Putamen (tissue), 1 donor: ENCODE data around the gene TNFRSF21.
"Not testable (repeated sequence)": the region's sequence is repeated elsewhere in the genome, so short reads cannot be mapped to it uniquely, and the experiment has no call there.

Experiments
- DNase-seq: peaks from one replicate; pipeline ENCODE4 v3.0.0-alpha.2; 2016; ENCODE audit warnings: low spot score

The TNFRSF21 gene

GRCh38 chr6:47288267-47289090 lies 21.2 kb downstream of the TNFRSF21 start:
- DNase-seq, result no peak

DNA sequence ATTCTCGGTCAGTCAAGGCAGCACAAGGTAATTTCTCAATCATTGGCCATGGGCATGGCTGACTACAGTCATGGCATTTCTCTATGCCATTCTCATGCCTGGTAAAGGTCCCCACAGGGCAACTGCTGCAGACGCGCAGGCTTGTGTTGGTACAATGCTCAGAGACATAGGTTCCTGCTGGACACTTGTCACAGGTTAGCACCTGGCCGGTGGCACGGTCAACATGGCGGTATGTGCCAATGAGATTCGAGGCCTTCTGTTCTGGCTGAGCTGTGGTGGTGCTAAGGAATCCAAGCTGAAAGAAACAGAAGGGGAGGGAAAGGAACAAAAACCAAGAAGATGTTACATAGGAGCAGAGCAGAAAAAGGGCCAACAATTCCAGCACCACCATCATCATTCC lies 23.4 kb downstream of the TNFRSF21 start:
- no peak for DNase-seq

DNA sequence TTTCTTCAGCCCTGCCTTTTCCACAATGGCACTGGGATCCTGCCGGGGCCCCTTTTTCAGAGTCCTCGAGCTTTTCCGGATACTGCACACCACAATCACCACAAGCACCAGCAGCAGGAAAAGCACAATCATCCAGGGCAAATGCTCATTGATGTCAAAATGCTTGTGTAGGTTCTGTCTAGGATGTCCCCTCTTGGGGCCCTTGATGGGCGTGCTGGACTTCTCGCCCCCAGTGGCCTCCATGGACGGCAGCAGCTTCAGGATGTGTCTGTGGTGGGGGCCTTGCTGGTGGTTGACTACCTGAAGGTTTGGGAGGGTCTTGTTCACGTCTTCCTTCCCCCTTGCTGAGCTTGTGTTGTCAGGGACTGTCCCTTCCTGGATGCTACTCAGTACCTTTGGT lies 25.7 kb downstream of the TNFRSF21 start:
- no peak for DNase-seq

GRCh38 chr6:47278545-47278944 lies 31.2 kb downstream of the TNFRSF21 start:
- no peak for DNase-seq

DNA sequence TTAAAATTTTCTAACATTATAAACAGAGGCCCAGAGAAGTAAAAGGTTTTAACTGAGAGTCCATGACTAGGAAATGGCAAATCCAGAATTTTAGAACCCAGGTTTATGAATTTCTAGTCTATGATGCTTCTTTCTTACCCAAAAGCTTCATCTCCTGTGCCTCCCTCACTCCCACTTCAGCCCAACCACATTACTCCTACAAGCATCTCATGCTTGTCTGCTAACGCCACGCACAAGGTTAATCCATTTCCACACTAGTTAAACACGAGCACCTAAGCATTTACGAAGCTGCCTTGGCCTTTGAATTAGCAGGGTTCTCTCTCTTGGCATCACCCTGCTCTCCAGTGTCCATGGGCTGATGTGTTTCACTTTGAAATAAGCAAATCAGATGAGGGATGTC lies 32.0 kb downstream of the TNFRSF21 start:
- peak; percentile 9 for DNase-seq

DNA sequence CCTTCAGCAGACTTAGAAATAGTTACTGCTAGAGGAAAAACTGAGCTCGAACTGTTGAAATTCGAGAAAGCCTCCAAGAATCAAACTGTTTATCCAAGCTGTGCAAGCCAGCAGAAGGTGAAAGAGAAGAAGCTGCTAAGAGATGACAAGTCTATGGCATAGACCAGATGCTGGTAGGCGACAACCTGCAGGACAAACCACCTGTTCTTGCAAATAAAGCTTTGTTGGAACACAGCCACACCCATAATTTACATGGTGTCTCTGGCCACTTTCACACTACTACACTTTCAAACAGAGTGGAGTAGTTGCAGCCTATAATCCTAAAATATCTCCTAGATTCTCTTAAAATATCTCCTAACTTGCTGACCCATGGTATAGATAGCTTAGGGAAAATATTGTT lies 33.3 kb downstream of the TNFRSF21 start:
- no peak for DNase-seq

DNA sequence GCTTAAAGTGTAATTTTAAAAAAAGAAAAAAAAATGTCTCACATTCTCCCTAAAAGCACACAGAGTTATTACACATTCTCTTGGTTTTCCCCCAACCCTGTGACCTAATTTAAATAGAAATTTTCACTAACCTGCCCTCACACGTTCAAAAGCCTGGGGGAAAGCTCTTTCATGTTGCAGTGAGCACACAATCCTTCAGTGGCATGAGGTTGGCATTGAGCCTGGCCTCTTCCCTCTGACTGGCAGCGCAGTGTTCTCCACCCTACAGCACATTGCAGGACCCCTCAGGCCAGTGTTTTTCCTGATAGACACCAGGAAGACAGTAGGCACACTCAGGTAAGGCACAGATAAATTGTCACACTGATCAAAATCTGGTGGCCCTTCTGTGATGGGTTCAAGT lies 34.1 kb downstream of the TNFRSF21 start:
- no peak for DNase-seq

GRCh38 chr6:47275132-47275531 lies 34.6 kb downstream of the TNFRSF21 start:
- not testable (repeated sequence) for DNase-seq

- DNase-seq, result no peak
Measured at GRCh38 chr6:47268572-47269187, 41.0 kb downstream of the TNFRSF21 start.

GRCh38 chr6:47267301-47267700 lies 42.4 kb downstream of the TNFRSF21 start:
- no peak for DNase-seq

- no peak for DNase-seq
Measured at GRCh38 chr6:47265971-47266370, 43.7 kb downstream of the TNFRSF21 start.

DNA sequence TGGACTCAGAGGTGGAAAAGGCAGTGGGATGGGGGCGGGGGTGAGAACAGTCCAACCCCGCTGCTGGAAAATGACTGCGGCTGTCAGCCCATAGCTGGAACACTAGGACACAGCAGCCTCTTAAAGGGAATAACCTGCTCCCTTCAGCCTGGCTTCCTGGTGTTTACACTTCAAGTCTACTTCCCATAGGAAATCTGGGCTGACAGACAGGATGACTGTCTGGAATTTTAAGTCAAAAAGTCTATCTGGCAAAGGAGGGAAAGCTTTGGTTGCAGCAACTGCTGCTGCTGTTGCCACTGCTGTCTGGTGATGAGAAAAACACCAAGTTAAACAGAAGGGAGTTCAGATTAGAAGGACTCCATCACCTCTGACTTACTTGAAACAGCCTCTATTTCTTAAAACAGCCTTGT lies 44.9 kb downstream of the TNFRSF21 start:
- no peak for DNase-seq

DNA sequence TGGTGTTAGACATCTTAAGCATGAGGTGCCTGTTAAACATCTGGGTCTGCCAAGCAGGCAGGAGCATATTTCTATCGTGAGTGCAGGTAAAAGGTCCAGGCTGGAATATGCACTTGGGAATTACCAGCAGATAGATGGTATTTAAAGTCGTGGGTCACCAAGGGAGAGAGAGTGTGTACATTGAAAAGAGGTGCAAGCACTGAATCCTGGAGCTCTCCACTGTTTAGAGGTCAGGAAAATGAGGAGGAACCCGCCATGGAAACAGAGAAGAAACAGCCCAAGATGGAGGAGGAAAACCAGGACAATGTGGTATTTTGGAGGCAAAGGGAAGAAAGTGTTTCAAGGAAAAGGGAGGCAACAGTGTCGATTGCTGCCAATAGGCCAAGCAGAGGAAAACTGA lies 46.4 kb downstream of the TNFRSF21 start:
- no peak for DNase-seq

GRCh38 chr6:47262231-47262630 lies 47.5 kb downstream of the TNFRSF21 start:
- no peak for DNase-seq

DNA sequence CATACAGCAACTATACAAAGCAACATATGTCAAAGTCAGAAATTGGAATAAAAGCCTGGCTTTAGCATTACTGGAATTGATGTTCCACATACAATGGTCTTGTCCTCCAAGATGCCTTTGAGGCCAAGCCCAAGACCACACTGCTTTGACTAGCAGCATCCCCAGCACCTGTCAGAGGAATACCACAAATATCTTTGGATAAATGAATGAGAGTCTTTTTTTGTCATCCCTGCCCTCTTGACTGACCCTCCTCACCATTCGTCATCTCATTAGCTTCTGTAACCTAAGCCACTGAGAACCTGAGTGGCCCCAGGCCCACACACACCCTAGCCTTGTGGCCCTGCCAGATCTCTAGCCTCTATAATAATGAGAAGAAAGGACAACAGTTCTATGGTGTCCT lies 48.5 kb downstream of the TNFRSF21 start:
- DNase-seq, result no peak

DNA sequence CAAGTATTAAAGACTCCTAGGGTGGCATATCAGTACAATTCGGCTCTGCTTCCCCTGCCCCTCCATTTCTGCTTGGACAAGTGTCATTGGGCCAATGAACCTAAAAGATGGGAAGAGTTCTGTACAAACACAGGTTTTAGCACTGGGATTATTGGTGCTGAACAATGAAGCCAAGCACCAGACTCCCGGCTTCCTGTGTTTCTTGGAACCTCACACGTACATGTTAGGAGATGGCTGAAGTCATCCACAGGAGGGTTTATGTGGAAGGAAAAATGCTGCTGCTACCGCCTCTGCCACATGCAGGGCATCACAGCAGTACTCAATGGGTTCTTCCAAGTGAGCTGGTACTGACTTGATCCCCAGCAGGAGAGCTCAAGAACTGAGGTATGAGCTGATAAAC lies 49.7 kb downstream of the TNFRSF21 start:
- no peak for DNase-seq

DNA sequence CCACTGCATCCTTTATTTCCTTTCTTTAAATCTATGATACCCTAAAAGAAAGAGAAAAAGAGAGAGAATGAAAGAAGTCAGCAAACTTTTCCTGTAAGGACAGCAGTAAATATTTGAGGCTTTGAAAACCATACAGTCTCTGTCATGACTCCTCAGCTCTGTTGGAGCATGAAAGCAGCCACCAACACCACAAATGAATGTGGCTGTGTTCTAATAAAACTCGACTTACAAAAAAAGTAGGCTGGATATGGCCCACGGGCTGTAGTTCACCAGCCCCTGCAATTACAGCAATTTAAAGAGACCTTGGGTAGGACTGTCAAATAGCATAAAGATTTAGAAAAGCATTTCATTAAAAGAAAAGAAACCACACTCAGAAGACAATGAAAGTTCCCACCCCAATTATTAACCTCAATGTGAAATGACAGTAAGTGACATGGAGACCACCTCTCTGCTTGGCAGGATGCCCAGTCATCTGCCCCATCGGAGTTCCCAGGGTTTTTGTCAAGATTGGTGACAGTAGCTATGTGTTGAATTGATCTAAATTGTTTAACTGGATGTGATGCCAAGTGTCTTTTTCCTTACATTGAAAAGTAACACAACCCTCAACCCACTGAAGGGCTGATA lies 50.9 kb downstream of the TNFRSF21 start:
- no peak for DNase-seq

DNA sequence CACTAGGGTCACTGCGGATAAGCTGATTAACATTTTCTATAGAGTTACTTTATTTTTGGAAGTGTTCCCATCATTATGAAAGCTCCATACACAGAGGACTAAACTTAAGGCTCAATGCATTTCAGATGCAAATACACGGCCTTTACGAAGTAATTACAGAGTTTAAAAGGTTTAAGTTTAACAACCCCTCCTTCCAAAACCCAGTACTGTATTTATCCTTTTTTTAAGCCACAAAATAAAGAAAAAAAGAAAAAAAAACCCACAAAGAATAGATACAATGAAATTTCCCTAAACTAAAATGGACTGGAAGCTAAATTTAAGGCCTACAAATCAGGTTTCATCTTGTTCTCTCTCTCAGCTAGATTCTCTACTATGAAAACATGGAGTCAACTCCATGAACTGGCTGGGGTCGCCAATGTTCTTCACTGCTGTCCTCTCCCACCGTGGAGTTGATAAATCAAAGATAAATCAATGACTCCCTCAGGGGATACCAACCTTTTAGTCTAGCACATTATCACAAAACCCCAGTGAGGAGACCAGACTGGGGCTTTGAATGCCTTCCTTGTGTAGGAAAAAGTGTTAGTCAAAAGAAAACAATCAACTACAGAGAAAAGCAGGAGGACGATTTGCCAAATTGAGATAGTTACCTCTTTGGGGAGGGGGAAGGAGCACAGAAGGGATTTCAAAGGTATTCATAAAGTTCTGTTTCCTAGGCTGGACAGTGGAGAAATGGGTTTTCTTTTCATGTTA lies 52.5 kb downstream of the TNFRSF21 start:
- DNase-seq, result no peak

GRCh38 chr6:47256361-47256760 lies 53.3 kb downstream of the TNFRSF21 start:
- DNase-seq, result no peak

DNA sequence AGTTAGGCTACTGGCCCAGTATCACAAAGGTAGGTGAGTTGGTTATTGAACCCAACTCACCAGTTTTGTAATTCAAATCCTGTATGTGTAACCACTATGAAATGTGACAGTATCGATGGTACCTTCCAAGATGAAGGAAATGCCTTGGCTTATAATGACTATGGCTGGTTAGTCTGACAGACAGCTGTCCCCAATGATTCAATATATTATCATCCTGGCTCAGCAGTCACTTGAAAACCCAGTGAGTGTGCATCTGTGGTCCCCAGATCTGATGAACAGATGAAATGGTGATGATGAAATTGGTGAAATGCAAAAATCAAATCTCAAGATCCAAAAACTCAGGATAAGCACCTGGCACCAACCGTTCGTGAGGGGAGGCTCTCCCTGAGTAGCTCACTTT lies 54.8 kb downstream of the TNFRSF21 start:
- DNase-seq, result no peak

DNA sequence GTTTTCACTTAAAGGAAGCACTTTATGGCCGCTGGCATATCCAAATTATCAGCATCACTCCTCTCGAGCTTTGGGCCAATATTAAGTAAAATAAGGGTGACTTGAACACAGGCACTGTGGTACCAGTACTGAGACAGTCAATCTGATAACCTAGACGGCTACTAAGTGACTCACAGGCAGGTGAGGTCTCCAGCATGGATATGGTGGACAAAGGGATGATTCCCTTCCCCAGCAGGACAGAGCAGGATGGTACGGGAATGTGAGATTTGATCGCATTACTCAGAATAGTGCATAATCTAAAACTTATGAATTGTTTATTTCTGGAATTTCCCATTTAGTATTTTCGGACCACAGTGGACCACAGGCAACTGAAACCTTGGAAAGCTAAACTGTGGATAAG lies 55.7 kb downstream of the TNFRSF21 start:
- no peak for DNase-seq

DNA sequence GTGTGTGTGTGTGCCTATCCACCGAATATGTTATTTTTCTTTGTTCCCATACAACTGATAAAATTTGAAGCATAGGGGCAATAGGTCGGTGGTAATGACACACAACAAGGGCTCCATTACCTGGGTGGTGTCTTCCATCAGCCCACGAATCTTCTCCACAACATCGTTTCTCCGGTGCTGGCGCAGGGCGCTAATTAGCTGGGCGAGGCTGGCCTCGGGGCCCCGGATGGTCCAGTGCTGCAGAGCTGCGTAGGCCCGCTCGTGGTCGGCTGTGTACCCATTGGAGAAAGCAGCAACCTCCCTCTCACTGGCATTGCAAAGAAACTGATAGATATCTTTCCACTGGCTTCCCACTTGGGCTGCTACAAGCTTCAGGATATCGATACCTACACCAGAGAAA lies 56.6 kb downstream of the TNFRSF21 start:
- no peak for DNase-seq

DNA sequence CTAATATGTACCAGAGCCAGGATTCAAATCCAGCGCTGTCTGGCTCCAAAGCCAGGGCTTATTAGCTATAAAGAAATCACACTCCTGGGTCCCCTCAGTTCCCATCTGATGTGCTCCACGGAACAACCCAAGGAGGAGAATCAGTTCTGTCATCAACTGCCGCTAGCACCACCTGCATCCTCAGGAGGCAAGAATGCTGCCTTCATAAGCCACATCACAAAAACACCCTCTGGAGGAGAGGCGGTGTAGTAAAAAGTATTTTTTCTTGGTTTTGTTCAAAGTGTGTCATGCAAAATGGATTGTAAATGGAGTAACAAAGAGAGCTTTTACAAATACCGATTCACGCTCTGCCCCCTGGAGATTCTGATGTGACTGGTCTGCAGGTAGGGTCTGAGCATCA lies 57.1 kb downstream of the TNFRSF21 start:
- no peak for DNase-seq
